GM20000 (cell line): ENCODE results near the gene NUDT13.

ENCODE experiments used
- DNase-seq: peaks from one replicate; pipeline ENCODE4 v3.0.0; 2012; ENCODE audit warnings: low spot score
- TF ChIP-seq, protein P1 (sequence below): IDR thresholded peaks from 2 replicates; pipeline ENCODE4 v1.5.1; 2012; ENCODE audit warnings: mild to moderate bottlenecking, control low read depth; ENCODE audit errors: extremely low read depth, missing control alignments

The NUDT13 gene

GRCh38 chr10:73113551-73113950 lies 3.3 kb downstream of the NUDT13 start:
- TF ChIP-seq, protein P1, sequence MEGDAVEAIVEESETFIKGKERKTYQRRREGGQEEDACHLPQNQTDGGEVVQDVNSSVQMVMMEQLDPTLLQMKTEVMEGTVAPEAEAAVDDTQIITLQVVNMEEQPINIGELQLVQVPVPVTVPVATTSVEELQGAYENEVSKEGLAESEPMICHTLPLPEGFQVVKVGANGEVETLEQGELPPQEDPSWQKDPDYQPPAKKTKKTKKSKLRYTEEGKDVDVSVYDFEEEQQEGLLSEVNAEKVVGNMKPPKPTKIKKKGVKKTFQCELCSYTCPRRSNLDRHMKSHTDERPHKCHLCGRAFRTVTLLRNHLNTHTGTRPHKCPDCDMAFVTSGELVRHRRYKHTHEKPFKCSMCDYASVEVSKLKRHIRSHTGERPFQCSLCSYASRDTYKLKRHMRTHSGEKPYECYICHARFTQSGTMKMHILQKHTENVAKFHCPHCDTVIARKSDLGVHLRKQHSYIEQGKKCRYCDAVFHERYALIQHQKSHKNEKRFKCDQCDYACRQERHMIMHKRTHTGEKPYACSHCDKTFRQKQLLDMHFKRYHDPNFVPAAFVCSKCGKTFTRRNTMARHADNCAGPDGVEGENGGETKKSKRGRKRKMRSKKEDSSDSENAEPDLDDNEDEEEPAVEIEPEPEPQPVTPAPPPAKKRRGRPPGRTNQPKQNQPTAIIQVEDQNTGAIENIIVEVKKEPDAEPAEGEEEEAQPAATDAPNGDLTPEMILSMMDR, result no peak
- DNase-seq, result no peak

DNA sequence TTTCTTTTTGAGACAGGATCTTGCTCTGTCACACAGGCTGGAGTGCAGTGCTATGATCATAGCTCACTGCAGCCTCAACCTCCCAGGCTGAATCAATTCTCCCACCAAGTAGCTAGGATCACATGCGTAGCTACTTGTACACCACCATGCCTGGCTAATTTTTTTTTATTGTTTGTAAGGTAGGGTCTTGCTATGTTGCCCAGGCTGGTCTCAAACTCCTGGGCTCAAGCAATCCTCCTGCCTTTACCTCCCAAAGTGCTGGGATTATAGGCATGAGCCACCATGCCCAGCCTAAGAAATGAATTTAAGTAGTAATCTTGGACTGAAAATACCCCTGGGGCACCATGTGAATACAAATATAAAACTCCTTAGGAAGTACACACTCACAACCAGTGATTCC lies 5.8 kb downstream of the NUDT13 start:
- TF ChIP-seq, protein P1, result no peak
- DNase-seq, result no peak

- DNase-seq, result peak; percentile 72
Observed at GRCh38 chr10:73117976-73118743, 7.9 kb downstream of the NUDT13 start.

DNA sequence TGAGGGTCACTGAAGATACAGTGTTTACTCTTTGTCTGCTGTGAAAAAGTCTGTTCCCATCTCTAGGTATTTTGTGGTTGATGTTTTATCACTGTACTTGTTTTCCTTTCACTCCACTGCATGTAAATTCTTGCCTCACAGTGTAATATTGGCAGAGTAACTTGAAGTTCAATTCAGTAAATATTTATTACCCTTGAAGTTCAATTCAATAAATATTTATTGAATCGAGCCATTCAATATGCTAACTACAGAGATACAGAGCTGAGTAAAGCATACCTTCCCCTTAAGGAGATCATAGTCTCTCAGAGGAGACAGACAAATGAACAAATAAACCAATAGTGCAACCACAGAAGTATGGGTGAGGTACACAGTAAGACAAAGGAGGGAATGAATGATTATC lies 9.2 kb downstream of the NUDT13 start:
- TF ChIP-seq, protein P1, result no peak
- no peak for DNase-seq

More at GRCh38 chr10:73117976-73118743, 7.9 kb downstream of the NUDT13 start:
- TF ChIP-seq, protein P1, result no peak

DNA sequence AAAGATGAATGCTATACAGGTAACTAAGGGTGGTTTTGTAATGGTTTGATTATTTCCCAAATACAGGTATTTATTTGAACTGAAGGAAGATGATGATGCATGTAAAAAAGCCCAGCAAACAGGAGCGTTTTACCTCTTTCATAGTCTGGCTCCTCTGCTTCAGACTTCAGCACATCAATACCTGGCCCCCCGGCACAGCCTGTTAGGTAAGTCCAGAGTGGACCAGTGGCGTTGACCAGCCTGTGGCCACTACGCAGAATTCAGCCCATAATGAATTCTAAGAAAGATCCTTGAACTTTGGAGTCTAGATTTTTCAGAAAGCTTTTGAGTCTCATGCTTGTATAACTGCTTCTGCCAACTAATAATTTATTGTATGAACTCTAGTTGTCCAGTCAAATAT lies 9.7 kb downstream of the NUDT13 start:
- DNase-seq, result no peak
- TF ChIP-seq, protein P1, result no peak

- no peak for DNase-seq
- TF ChIP-seq, protein P1, result no peak
Observed at GRCh38 chr10:73126343-73126742, 16.1 kb downstream of the NUDT13 start.

DNA sequence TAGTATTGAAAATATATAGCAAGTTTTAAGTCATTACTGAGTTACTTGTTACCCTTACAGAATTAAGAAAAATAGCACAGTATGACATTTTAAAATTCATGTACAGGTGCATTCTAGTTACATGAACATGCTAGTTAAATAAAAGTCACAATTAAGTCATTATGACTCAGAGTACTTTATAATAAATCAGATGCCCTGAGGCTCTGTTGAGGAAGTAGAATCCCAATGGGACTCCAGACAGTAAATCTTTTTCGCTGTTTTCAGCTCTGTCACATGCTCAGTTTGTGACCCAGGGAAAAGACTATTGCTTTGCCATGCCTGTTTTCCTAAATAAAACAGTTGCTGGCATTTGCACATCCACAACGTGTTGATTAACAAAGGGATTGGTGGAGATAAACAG lies 21.0 kb downstream of the NUDT13 start:
- DNase-seq, result no peak
- TF ChIP-seq, protein P1, result no peak
